GM12878 (cell line): ENCODE measurements around the gene IRF8. TPM values are rescaled to one million over a fixed set of nuclear protein-coding genes. Genes with fewer than 3 reads are reported as not detected.

Source experiments
- ATF2 ChIP-seq: IDR thresholded peaks from 2 replicates; pipeline ENCODE4 v1.6.1; 2012; ENCODE audit warnings: low read length, inconsistent platforms
- CEBPZ ChIP-seq: fragments of 150-350 bp; IDR thresholded peaks from 2 replicates; pipeline ENCODE4 v1.6.1; 2016; ENCODE audit warnings: low read depth, low read length
- CREB1 ChIP-seq: IDR thresholded peaks from 2 replicates; pipeline ENCODE4 v1.6.1; 2012; ENCODE audit warnings: low read depth, mild to moderate bottlenecking, inconsistent platforms
- E4F1 ChIP-seq: fragments of 450-650 bp; IDR thresholded peaks from 2 replicates; pipeline ENCODE4 v1.6.1; 2018; ENCODE audit warnings: borderline replicate concordance, mild to moderate bottlenecking; ENCODE audit not compliant: partially characterized antibody
- PAX5 ChIP-seq: IDR thresholded peaks from 2 replicates; pipeline ENCODE4 v1.6.1; 2011; ENCODE audit warnings: low read depth, low read length, borderline replicate concordance
- PML ChIP-seq: IDR thresholded peaks from 2 replicates; pipeline ENCODE4 v1.6.1; 2012; ENCODE audit warnings: low read length, inconsistent platforms
- RBBP5 ChIP-seq: fragments of 200-600 bp; sonication (generic); conservative IDR thresholded peaks from 2 replicates; pipeline ENCODE4 v1.6.1; 2016
- RUNX3 ChIP-seq: IDR thresholded peaks from 2 replicates; pipeline ENCODE4 v1.6.1; 2012; ENCODE audit warnings: low read length, inconsistent platforms
- ZNF687 ChIP-seq: fragments of 450-650 bp; IDR thresholded peaks from 2 replicates; pipeline ENCODE4 v1.6.1; 2017; ENCODE audit warnings: mild to moderate bottlenecking, moderate library complexity
- ZSCAN29 ChIP-seq: fragments of 450-650 bp; IDR thresholded peaks from 2 replicates; pipeline ENCODE4 v1.6.1; 2017; ENCODE audit warnings: mild to moderate bottlenecking, moderate library complexity
- ZZZ3 ChIP-seq: IDR thresholded peaks from 2 replicates; pipeline ENCODE4 v1.6.1; 2011; ENCODE audit warnings: low read depth; ENCODE audit not compliant: control insufficient read depth, insufficient read length
- polyA plus RNA-seq, 11 experiments: library from polyadenylated mRNA; depleted of rRNA in 4 of 11; unstranded in 6 of 11; stranded (reverse) in 5 of 11; fragments of >200 nt; fragmentation: Nextera tagmentation in 4 of 11; fragmentation: Illumina TruSeq in 1 of 11; extraction: Ambion mirVana in 4 of 11; extraction: Trizol in 1 of 11; gene quantifications; 1 replicate in 1 of 11; 2 replicates in 10 of 11; pipeline versions ENCODE4 v1.2.1 to v1.2.3, GENCODE V29; 2011 to 2016; ENCODE audit warnings: inconsistent platforms in 2 of 11, missing spikeins in 2 of 11, low read depth in 1 of 11
- total RNA-seq, 4 experiments: library from RNA; depleted of rRNA in 3 of 4; stranded (reverse); fragments of >200 nt in 3 of 4; fragmentation: Illumina TruSeq in 1 of 4; extraction: Trizol in 1 of 4; gene quantifications; 2 replicates each; pipeline versions ENCODE4 v1.2.1 to v1.2.3, GENCODE V29; 2013 to 2021
- TF ChIP-seq, protein P1 (sequence below): IDR thresholded peaks from 2 replicates; pipeline ENCODE4 v1.6.1; 2011; ENCODE audit warnings: low read depth, low read length, improper control_type of control experiment, borderline replicate concordance

The IRF8 gene
- total and polyA plus RNA-seq, 10 of the 15 experiments (the other 5 are each of a cell fraction or from before 2014, with no cell fraction given): 17.1 to 237 (median 172) TPM

- peak; percentile 76 for TF ChIP-seq PML
- peak; percentile 92 for TF ChIP-seq CREB1
- TF ChIP-seq E4F1: no peak
- no peak for TF ChIP-seq ZSCAN29
- peak; percentile 81; the same call in 1 of the 2 replicates for TF ChIP-seq PAX5
- TF ChIP-seq ATF2: peak; percentile 98
- TF ChIP-seq, protein P1, sequence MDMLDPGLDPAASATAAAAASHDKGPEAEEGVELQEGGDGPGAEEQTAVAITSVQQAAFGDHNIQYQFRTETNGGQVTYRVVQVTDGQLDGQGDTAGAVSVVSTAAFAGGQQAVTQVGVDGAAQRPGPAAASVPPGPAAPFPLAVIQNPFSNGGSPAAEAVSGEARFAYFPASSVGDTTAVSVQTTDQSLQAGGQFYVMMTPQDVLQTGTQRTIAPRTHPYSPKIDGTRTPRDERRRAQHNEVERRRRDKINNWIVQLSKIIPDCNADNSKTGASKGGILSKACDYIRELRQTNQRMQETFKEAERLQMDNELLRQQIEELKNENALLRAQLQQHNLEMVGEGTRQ: no peak
- no peak for TF ChIP-seq CEBPZ
- peak; percentile 80 for TF ChIP-seq RUNX3
- TF ChIP-seq ZZZ3: no peak
- no peak for TF ChIP-seq RBBP5
- TF ChIP-seq ZNF687: peak; percentile 72
Measured at GRCh38 chr16:85888405-85889331, 10.3 kb upstream of the IRF8 start (continued).
